ENCODE measurements around the gene ARHGAP6.

GRCh38 chrX:11125060-11125459, 540.7 kb downstream of the ARHGAP6 start:
- TF ChIP-seq TAF1 (IDR thresholded peaks at IDR 0.05; ENCODE audit: low read depth) (no peak), REST (IDR thresholded peaks at IDR 0.05; ENCODE audit: low read depth) (no peak), YY1 (IDR thresholded peaks at IDR 0.05; ENCODE audit: low read depth) (no peak), TCF12 (IDR thresholded peaks at IDR 0.05; ENCODE audit: low read depth) (no peak), NFIC (IDR thresholded peaks at IDR 0.05) (no peak), EP300 (IDR thresholded peaks at IDR 0.05; ENCODE audit: borderline replicate concordance) (no peak), MAX (IDR thresholded peaks at IDR 0.05) (no peak), TEAD4 (IDR thresholded peaks at IDR 0.05) (no peak), FOXM1 (IDR thresholded peaks at IDR 0.05; ENCODE audit: borderline replicate concordance, low read depth) (no peak)
